Measurements from ENCODE around the gene ELF4. TPM values are rescaled to one million over a fixed set of nuclear protein-coding genes. Genes with fewer than 3 reads are reported as not detected.

Gene ELF4
- total and polyA plus RNA-seq, 2 donors from 2014 or later = 2.6 to 18.0 TPM

GRCh38 chrX:130103605-130104004, 6.7 kb downstream of the ELF4 start:
- no peak for FAIRE-seq
- no peaks in the 10 kb centered on the region for H3K9me3 ChIP-seq (ENCODE audit: control insufficient read depth in 2 of 3, insufficient read depth in 1 of 3, low read length in 3 of 3)
- H3K9ac ChIP-seq (ENCODE audit: low read length in 3 of 3) = no peak overlapping the region
- no peak overlapping the region for H3K27ac ChIP-seq (ENCODE audit: low read depth in 2 of 2, low read length in 2 of 2)
- intact Hi-C loops (cut with DNase I) = no loop called here
- H3K4me1 ChIP-seq (ENCODE audit: control insufficient read depth in 2 of 3, insufficient read depth in 2 of 3, low read depth in 1 of 3, low read length in 3 of 3) = peaks cover 0 to 8% (median 0%) of the 10 kb centered on the region in 3 donors
- no peak overlapping the region for H3K4me3 ChIP-seq (ENCODE audit: low read length in 3 of 3)
- DNase-seq = peak in 1 of 5 donors; percentile 18
- TF ChIP-seq, protein P1, sequence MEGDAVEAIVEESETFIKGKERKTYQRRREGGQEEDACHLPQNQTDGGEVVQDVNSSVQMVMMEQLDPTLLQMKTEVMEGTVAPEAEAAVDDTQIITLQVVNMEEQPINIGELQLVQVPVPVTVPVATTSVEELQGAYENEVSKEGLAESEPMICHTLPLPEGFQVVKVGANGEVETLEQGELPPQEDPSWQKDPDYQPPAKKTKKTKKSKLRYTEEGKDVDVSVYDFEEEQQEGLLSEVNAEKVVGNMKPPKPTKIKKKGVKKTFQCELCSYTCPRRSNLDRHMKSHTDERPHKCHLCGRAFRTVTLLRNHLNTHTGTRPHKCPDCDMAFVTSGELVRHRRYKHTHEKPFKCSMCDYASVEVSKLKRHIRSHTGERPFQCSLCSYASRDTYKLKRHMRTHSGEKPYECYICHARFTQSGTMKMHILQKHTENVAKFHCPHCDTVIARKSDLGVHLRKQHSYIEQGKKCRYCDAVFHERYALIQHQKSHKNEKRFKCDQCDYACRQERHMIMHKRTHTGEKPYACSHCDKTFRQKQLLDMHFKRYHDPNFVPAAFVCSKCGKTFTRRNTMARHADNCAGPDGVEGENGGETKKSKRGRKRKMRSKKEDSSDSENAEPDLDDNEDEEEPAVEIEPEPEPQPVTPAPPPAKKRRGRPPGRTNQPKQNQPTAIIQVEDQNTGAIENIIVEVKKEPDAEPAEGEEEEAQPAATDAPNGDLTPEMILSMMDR (IDR thresholded peaks at IDR 0.05; ENCODE audit: borderline replicate concordance, extremely low read depth, insufficient read depth) = no peak
- no peaks in the 10 kb centered on the region for H3K36me3 ChIP-seq (ENCODE audit: control insufficient read depth in 2 of 3, insufficient read depth in 3 of 3, low read length in 3 of 3)
- H3K27me3 ChIP-seq (ENCODE audit: control insufficient read depth, insufficient read depth, low read length) = no peaks in the 10 kb centered on the region

DNA sequence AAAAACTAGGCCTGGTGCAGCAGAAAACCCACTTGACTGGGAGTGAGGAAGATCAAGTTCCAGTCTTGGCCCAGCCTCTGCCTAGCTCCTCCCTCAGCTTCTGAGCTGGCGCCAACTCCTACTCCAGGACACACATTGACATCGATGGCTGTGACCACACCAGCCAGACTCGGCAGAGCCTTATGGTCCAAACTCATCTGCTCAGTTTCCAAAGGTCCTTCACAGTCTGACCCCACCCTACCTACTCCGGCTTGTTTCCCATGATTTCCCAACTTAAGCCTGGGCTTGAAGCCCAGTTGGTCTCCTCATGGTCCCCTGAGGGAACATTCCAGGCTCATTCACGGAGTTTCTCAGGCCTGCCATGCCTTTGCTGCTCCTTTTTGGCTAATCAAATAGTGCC, 10.1 kb downstream of the ELF4 start:
- Histone ChIP-seq H3K4me3 (ENCODE audit: low read length in 3 of 3) (no peak overlapping the region), H3K36me3 (ENCODE audit: control insufficient read depth in 2 of 3, insufficient read depth in 3 of 3, low read length in 3 of 3) (no peaks in the 10 kb centered on the region), H3K27me3 (ENCODE audit: control insufficient read depth, insufficient read depth, low read length) (no peaks in the 10 kb centered on the region), H3K9me3 (ENCODE audit: control insufficient read depth in 2 of 3, insufficient read depth in 1 of 3, low read length in 3 of 3) (no peaks in the 10 kb centered on the region), H3K27ac (ENCODE audit: low read depth in 2 of 2, low read length in 2 of 2) (no peak overlapping the region), H3K9ac (ENCODE audit: low read length in 3 of 3) (no peak overlapping the region), H3K4me1 (ENCODE audit: control insufficient read depth in 2 of 3, insufficient read depth in 2 of 3, low read depth in 1 of 3, low read length in 3 of 3) (peaks cover 0 to 12% (median 0%) of the 10 kb centered on the region in 3 donors)
- intact Hi-C loops (cut with DNase I) = no loop called here
- no peak for FAIRE-seq
- TF ChIP-seq, protein P1 (IDR thresholded peaks at IDR 0.05; ENCODE audit: borderline replicate concordance, extremely low read depth, insufficient read depth) = no peak
- peak in 1 of 5 donors; percentile 81 for DNase-seq

DNA sequence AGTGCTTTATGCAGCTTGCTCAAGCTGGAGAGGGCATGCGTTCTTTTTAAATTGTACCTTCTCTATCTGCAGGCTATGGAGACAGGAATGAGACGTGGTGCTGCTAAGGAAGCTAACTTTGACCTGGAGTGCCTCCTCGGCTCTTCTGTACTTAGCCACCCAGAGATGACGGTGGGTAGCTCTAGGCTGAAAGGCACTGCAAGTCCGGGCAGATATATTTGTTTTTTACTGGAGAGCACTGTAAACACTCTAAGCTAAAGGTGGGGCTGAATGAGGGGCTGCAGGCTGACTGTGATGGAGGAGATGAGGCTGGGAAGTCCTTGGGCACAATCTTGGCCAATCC, 12.1 kb downstream of the ELF4 start:
- FAIRE-seq = no peak
- Histone ChIP-seq H3K4me1 (ENCODE audit: control insufficient read depth in 2 of 3, insufficient read depth in 2 of 3, low read depth in 1 of 3, low read length in 3 of 3) (peaks cover 0 to 12% (median 0%) of the 10 kb centered on the region in 3 donors), H3K27ac (ENCODE audit: low read depth in 2 of 2, low read length in 2 of 2) (peak overlapping the region in 1 of 2 donors; percentile 65), H3K9ac (ENCODE audit: low read length in 3 of 3) (no peak overlapping the region), H3K27me3 (ENCODE audit: control insufficient read depth, insufficient read depth, low read length) (no peaks in the 10 kb centered on the region), H3K9me3 (ENCODE audit: control insufficient read depth in 2 of 3, insufficient read depth in 1 of 3, low read length in 3 of 3) (no peaks in the 10 kb centered on the region), H3K36me3 (ENCODE audit: control insufficient read depth in 2 of 3, insufficient read depth in 3 of 3, low read length in 3 of 3) (no peaks in the 10 kb centered on the region), H3K4me3 (ENCODE audit: low read length in 3 of 3) (no peak overlapping the region)
- TF ChIP-seq, protein P1 (IDR thresholded peaks at IDR 0.05; ENCODE audit: borderline replicate concordance, extremely low read depth, insufficient read depth) = no peak
- intact Hi-C loops (cut with DNase I) = no loop called here
- DNase-seq = peak in 1 of 5 donors; percentile 6
